Measurements from ENCODE around the gene ZC3H6. TPM values are rescaled to one million over a fixed set of nuclear protein-coding genes. Genes with fewer than 3 reads are reported as not detected.

The ZC3H6 gene
- total and polyA plus RNA-seq, 4 donors: 1.1 to 15.5 (median 6.6) TPM

GRCh38 chr2:112255875-112256274 lies 19.5 kb upstream of the ZC3H6 start:
- Histone ChIP-seq H3K4me1 (ENCODE audit: control insufficient read depth in 5 of 5, insufficient read depth in 5 of 5, low read length in 5 of 5) (peaks cover 0 to 8% (median 3%) of the 10 kb centered on the region in 5 donors), H3K9ac (ENCODE audit: insufficient read depth in 1 of 2, low read length in 2 of 2) (no peak overlapping the region), H3K27ac (ENCODE audit: low read depth in 1 of 2, low read length in 1 of 2) (no peak overlapping the region), H3K4me3 (no peak overlapping the region), H3K9me3 (ENCODE audit: control insufficient read depth in 4 of 4, insufficient read depth in 3 of 4, low read length in 3 of 4) (no peaks in the 10 kb centered on the region), H3K27me3 (ENCODE audit: control insufficient read depth in 3 of 3, insufficient read depth in 3 of 3, low read length in 2 of 3) (no peaks in the 10 kb centered on the region), H3K36me3 (ENCODE audit: control insufficient read depth in 4 of 4, insufficient read depth in 4 of 4, low read length in 4 of 4) (no peaks in the 10 kb centered on the region)
- 41 to 76% methylated on average over 2 of the region's 2 CpGs for WGBS, 2 donors
- ATAC-seq (ENCODE audit: insufficient read depth, low FRiP score): no peak
- no peak for TF ChIP-seq CTCF (IDR thresholded peaks at IDR 0.05; ENCODE audit: control extremely low read depth, extremely low read depth)
- DNase-seq: no peak

GRCh38 chr2:112256654-112257053 lies 18.7 kb upstream of the ZC3H6 start:
- DNase-seq: no peak
- Histone ChIP-seq H3K27me3 (ENCODE audit: control insufficient read depth in 3 of 3, insufficient read depth in 3 of 3, low read length in 2 of 3) (no peaks in the 10 kb centered on the region), H3K9ac (ENCODE audit: insufficient read depth in 1 of 2, low read length in 2 of 2) (no peak overlapping the region), H3K36me3 (ENCODE audit: control insufficient read depth in 4 of 4, insufficient read depth in 4 of 4, low read length in 4 of 4) (no peaks in the 10 kb centered on the region), H3K4me1 (ENCODE audit: control insufficient read depth in 5 of 5, insufficient read depth in 5 of 5, low read length in 5 of 5) (peaks cover 0 to 8% (median 3%) of the 10 kb centered on the region in 5 donors), H3K4me3 (no peak overlapping the region), H3K27ac (ENCODE audit: low read depth in 1 of 2, low read length in 1 of 2) (no peak overlapping the region), H3K9me3 (ENCODE audit: control insufficient read depth in 4 of 4, insufficient read depth in 3 of 4, low read length in 3 of 4) (no peaks in the 10 kb centered on the region)
- ATAC-seq (ENCODE audit: insufficient read depth, low FRiP score): no peak
- TF ChIP-seq CTCF (IDR thresholded peaks at IDR 0.05; ENCODE audit: control extremely low read depth, extremely low read depth): no peak
- 90 to 91% methylated on average over 2 of the region's 2 CpGs for WGBS, 2 donors

- no peaks in the 10 kb centered on the region for H3K36me3 ChIP-seq (ENCODE audit: control insufficient read depth in 4 of 4, insufficient read depth in 4 of 4, low read length in 4 of 4)
- no peak for ATAC-seq (ENCODE audit: insufficient read depth, low FRiP score)
- no peak for TF ChIP-seq CTCF (IDR thresholded peaks at IDR 0.05; ENCODE audit: control extremely low read depth, extremely low read depth)
- H3K4me1 ChIP-seq (ENCODE audit: control insufficient read depth in 5 of 5, insufficient read depth in 5 of 5, low read length in 5 of 5): peaks cover 0 to 8% (median 3%) of the 10 kb centered on the region in 5 donors
- DNase-seq: no peak
- H3K4me3 ChIP-seq: no peak overlapping the region
- WGBS, 2 donors: 68 to 79% methylated on average over 4 of the region's 4 CpGs
- no peaks in the 10 kb centered on the region for H3K27me3 ChIP-seq (ENCODE audit: control insufficient read depth in 3 of 3, insufficient read depth in 3 of 3, low read length in 2 of 3)
- peaks cover 0 to under 1% (median 0%) of the 10 kb centered on the region in 4 donors for H3K9me3 ChIP-seq (ENCODE audit: control insufficient read depth in 4 of 4, insufficient read depth in 3 of 4, low read length in 3 of 4)
- no peak overlapping the region for H3K27ac ChIP-seq (ENCODE audit: low read depth in 1 of 2, low read length in 1 of 2)
- H3K9ac ChIP-seq (ENCODE audit: insufficient read depth in 1 of 2, low read length in 2 of 2): no peak overlapping the region
Measured at GRCh38 chr2:112257575-112257974, 17.8 kb upstream of the ZC3H6 start.

All from lung (tissue), 12 donors.